NB4 (cell line): ENCODE results near the gene BRICD5.

Source experiments
- MAX ChIP-seq: IDR thresholded peaks from 2 replicates; pipeline ENCODE4 v1.6.1; 2011; ENCODE audit warnings: low read depth, low read length
- MYC ChIP-seq: IDR thresholded peaks from 2 replicates; pipeline ENCODE4 v1.6.1; 2011; ENCODE audit warnings: low read depth, low read length
- POLR2A ChIP-seq: IDR thresholded peaks from 2 replicates; pipeline ENCODE4 v1.6.1; 2011; ENCODE audit warnings: mild to moderate bottlenecking; ENCODE audit not compliant: insufficient read length; ENCODE audit errors: extremely low read depth
- TF ChIP-seq, protein P1 (sequence below): IDR thresholded peaks from one replicate; pipeline ENCODE4 v1.5.1; 2012; ENCODE audit warnings: low read depth, low read length

DNA sequence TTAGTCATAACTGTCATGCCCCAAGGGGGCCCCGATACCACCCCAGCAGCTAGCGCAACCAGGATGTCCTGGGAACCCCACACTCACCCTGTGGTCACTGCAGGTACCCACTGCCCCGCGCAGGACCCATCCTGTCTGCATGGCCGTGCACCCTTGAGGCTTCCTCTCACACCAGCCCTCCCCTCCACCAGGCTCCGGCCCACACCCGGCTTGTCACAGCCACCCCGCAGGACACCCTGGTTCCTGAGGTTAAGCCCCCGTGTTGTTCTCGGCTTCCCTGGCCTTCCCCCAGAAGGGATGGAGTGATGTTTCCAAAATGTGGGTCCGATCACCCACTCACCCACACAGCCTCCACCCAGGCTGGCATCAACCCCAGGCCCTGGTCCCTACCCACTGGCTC lies 33.1 kb upstream of the BRICD5 start:
- TF ChIP-seq MYC (no peak), POLR2A (no peak), MAX (no peak)
- TF ChIP-seq, protein P1, sequence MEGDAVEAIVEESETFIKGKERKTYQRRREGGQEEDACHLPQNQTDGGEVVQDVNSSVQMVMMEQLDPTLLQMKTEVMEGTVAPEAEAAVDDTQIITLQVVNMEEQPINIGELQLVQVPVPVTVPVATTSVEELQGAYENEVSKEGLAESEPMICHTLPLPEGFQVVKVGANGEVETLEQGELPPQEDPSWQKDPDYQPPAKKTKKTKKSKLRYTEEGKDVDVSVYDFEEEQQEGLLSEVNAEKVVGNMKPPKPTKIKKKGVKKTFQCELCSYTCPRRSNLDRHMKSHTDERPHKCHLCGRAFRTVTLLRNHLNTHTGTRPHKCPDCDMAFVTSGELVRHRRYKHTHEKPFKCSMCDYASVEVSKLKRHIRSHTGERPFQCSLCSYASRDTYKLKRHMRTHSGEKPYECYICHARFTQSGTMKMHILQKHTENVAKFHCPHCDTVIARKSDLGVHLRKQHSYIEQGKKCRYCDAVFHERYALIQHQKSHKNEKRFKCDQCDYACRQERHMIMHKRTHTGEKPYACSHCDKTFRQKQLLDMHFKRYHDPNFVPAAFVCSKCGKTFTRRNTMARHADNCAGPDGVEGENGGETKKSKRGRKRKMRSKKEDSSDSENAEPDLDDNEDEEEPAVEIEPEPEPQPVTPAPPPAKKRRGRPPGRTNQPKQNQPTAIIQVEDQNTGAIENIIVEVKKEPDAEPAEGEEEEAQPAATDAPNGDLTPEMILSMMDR = no peak
